HG02763 (cell line): Measurements from ENCODE around the gene IFFO2.
A peak's percentile ranks its signal among the peaks of the same experiment; 100 is the strongest.

Experiments
- ATAC-seq: cut with Tn5 transposase; IDR thresholded peaks from one replicate; pipeline ENCODE4 v1.9.1; 2021; ENCODE audit warnings: mild to moderate bottlenecking, moderate library complexity; ENCODE audit not compliant: unreplicated experiment

The IFFO2 gene

DNA sequence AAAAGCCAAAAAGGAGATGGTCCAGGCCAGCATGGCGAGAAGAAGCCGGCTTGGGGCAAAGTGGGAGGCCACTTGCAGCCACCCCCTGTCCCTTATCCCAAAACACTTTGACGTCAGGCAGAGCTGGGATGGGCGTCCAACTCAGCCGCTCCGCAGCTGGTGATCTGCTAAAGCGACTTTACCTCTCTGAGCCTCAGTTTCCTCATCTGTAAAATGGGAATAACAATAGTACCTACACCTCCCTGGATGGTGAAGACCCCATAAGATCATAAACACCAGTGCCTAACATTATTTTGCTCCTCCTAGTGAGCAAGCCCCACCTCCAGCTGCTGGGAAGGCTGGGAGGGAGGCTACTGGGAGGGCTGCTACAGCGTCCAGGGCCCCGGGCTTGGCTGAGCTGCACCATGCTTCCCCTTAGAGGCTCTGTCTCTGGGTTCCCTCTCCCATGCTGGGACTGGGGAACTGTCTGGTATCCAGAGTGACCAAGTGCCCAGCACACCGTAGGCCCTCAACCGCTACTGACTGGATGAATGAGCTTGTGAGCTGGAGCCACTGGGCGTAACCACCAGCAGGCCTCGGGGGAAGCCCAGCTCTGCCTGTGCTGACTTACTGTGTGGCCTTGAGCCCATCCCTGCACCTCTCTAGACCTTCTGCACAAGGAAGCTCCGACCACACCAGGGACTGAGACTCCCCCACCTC is 18.3 kb downstream of the IFFO2 start:
- no peak for ATAC-seq

DNA sequence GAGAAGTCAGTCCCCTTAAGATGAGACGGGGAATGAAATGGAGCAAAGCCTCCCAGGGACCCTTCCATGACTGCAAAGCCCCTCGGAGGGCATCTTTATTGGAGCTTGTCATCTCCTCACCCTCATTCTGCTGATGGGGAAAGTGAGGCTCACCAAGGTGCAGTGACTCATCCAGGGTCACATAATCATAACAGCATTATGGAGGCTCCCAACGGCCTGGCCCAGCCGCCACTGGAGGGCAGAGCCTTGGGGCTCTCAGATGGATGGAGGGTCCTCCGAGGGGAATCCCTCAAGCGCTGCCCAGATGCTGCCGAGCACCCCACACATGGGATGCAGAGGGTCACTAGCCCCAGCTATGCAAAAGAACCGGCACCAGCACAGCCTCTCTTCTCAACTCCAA is 18.9 kb downstream of the IFFO2 start:
- no peak for ATAC-seq

DNA sequence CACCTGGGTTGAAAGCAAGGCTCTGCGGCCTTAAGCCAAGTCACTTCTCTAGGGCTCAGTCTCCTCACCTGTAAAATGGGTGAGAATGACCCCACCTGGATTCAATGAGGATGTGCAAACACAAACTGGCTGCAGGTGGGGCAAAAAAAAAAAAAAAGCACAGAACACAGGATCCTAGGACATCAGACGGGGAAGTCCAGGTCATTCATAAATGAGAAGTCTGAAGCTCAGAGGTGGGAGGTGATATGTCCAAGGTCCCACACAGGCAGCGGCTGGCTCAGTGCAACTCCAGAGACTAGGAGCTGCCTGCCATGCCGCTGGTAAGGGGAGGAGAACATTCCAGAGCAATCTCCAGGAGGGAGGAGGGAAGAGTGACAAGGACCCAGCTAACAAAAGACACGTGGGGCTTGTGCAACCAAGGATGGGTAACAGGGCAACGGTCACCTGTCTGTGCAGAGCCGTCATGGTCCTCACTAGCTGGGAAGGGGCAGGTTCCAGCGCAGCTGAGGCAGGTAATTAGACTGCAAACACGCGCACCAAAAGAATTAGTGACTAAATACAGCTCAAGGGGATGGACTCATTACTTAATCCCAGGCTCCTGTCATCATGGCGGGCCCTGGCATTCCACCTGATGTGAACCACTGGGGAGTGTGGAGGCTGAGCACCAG is 19.5 kb downstream of the IFFO2 start:
- ATAC-seq = no peak

DNA sequence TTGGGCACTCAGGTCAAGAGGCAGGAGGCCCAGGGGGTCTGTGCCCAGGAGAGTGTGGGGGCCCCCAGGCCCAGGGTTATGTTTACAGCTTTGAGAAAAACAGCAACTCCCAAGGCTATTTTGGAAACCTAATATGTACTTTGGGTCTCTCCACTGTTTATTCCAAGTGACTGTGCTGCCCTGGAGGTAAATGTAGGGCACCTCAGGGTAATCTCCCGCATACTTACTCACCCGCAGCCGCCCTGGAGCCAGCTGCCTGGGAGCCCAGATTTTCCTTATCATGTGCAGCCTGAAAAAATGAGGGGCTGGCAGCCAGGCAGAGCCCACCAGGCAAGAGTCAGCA is 20.0 kb downstream of the IFFO2 start:
- no peak for ATAC-seq

DNA sequence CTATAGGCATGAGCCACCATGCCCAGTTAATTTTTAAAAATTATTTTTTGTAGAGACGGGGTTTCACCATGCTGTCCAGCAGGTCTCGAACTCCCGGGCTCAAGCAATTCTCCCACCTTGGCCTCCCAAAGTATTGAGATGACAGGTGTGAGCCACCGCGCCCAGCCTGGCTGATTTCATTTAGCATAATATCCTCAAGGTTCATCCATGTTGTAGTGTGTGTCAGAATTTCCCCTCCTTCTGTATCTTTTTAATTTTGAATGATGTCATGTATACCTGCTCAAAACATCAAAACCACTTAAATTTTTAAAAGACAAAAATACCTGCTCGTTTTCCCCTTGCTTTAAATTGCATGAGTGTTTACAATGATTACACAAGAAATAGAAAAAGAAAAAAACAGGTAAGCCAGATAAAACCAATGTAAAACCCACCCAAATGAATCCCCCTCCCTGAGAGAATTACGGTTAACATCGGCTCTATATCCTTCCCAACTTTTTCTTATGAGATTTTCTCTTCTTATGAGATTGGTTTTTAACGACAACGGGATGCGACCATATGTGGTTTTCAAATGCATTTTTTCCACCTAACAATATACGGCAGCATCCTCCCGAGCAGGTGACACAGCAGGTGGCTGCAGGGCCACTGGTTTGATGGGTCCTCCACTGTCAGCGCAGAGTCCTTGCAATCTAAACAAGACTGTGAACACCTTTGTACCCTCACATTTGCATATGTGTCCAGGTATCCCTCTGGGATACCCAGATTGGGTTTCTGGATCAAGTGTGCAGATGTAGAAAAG is 22.1 kb downstream of the IFFO2 start:
- no peak for ATAC-seq

DNA sequence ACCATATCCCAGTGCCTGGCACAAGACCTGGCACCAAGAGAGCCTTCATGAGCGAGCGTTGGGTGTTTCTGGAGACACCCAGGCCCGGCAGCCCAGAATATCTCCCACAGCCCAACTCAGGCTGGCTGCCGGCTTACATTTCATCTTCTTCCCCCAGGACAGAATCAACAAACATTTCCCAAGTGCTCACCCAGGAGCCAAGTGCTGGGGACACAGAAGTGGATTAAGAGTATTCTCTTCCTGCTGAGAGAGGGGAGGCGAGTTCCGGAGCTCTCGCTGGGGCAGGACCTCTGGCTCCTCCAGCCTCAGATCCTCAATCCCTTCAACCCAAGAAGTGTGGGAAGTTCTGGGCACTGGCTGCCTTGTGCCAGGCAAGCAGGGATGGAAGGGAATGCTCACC is 23.6 kb downstream of the IFFO2 start:
- no peak for ATAC-seq

DNA sequence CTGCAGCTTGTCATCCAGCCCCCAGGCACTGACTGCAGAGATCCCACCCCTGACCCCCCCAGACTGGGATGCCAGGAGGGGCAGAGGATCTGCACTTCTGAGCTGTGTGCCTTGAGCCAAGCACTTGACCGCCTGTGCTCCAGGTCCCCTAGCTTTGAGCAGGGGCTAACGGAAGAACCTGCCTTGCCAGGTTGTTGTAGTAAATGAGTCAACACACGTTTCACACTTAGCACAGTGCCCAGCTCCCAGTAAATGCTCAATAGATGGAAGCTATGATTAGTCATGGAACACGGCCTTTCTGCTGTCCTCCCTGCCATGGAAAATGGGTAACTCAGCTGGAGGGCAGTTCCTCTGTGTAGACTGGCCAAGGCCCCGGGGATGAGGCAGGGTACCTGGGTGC is 24.1 kb downstream of the IFFO2 start:
- no peak for ATAC-seq

DNA sequence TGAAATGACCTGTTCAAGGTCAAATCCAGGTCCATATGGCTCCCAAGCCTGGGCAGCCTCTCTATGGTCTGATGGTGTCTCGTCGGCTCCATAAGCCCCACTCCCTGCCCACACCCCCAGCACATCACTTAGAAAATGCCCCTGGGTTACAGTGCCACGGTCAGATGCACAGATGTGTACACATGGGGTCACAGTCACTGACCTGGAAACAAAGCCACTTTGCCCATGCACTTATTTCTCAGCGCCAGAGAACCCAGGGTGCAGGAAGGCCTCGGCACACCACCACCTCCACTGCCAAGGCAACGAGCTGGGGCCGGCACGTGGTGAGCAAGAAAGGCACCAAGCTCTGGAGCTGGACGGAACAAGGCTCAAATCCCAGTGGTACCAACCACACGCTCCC is 24.7 kb downstream of the IFFO2 start:
- ATAC-seq = no peak

DNA sequence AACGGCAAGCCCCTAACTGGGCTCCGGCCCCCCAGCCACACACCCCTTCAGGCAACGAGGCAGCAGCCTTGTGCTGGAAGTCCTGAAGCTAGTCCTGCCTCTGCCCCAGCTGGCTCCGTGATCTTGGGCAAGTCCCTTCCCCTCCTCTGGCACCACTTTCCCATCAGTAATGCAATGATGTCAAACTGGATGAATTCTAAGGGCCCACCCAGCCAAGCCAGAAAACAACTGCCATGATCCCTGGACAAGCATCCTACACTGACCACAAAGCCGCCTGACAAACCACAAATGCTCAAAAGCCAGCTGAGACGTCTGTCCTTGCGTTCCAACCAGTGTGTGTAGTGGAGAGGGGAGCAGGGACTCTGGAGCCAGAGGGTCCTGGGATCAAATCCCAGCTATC is 26.8 kb downstream of the IFFO2 start:
- no peak for ATAC-seq

DNA sequence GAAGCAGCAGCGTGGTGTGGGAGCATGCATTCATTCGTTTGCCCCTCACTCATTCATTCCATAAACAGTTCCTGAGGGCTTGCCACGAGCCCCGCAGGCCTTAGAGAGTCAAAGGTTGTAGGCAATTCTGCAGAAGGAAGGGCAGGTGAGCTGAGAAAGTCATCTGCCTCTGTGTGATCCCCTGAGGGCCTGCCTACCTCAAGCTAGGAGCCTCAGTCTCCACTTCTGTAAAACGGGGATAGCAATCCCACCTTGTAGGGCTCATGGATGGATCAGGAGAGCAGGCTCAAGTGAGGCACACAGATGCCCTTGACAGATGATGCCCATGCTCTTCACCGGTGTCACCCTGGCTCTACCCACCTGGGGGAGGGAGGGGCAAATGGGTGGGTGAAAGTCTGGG is 27.5 kb downstream of the IFFO2 start:
- no peak for ATAC-seq

DNA sequence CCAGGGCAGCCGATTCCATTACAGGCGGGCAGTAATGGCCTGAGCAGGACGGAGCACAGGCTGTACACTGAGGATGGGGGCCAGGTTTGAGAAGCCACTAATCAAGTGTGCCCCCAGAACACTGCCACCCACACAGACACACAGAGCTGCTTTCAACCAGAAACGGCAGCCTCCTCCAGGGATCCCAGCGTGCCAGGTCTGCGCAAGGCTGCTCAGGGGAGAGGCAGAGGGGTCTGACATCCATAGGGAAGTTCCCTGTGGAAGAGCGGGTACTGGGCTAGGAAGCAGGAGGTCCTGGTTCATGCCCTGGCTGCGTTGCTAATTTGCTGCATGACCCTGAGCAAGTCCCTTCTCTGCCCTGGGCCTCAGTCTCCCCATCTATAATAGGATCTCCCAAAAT is 28.1 kb downstream of the IFFO2 start:
- ATAC-seq = no peak

DNA sequence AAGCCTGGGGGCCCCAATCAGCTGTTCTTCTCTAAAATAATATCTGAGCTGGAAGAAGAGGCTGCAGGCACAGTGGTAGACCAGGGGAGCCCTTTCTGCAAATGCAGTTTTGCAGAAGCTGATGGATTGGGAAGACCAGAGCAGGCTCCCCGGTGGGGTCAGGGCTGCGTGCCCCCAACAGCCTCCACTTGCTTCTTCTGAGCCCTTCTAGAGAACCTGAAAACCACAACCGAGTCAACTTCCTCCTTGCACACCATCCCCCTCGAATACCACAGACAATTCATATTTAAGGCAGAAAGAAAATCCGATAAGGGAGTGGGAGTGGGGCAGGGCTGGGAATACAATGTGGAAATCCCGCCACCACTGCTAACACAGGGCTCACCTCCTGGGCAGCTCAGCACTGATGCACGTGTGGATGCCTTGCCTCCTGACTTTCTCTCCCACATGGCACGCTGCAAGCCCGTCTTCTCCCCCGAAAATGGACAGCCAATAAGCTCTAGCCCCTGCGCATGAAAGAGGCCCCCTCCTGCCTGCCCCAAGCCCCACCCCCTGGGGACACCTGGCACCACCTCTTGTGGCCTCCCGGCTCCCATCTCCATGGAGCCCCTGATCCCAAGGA is 28.7 kb downstream of the IFFO2 start:
- no peak for ATAC-seq

DNA sequence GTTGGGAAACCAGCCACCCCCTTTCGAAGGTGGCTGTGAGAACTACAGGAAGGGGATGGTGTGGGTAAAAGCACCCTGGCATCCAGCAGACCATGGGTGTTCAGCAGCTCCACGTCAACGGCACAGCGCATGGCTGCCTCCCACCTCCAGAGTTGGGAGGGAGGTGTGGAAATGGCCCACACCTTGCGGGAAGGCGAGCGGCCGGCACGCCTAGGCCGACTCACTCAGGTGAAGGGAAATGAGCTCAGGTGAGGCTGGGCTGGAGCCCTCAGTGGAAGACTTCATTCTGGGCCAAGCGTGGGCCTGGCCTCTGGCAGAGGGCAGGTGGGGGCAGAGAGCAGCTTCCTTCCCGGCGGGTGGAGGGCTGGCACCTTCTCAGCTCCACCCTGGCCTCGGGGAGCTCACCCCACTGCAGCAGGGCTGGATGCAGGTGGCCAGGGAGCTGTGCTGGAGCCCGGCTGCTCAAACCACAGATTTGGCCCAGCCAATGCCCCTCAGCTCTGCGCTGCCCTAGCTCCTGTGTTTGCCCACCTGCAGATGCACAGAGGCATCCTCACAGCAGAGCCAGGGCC is 29.3 kb downstream of the IFFO2 start:
- no peak for ATAC-seq

DNA sequence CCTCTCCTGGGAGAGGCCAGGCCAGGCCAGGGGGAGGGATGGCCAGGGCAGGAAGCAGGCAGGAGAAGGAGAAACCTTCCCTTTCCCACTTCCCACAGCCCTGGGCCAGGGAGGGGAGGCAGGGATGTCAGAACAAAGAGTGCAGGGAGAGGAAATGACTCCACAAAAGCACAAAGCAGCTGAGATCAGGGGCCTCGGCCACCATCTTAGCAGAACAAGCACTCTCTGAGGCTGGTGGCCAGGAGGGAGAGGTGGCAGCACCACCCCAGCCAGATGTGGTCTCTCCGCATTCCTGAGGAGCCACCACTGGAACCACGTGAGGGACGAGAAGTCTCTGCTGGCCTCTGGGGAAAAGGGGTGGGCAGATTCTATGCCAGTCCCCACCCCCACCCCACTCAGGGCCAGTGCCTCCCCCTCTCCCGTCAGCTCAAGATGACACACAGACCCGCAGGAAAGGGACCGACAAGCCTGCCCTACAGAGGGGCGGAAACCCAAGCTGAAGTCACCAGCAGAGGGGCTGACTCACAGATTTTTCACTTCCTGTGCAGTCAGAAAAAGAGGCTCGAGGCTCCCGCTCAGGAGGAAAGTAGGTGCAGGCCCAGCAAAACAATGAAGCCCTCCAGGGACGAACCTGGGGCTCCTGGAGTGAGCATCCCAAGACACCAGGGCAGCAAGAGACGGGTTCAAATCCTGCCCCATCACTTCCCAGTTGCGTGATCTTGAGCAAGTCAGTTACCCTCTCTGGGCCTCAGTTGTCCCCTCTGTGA is 30.0 kb downstream of the IFFO2 start:
- ATAC-seq = peak; percentile 52

DNA sequence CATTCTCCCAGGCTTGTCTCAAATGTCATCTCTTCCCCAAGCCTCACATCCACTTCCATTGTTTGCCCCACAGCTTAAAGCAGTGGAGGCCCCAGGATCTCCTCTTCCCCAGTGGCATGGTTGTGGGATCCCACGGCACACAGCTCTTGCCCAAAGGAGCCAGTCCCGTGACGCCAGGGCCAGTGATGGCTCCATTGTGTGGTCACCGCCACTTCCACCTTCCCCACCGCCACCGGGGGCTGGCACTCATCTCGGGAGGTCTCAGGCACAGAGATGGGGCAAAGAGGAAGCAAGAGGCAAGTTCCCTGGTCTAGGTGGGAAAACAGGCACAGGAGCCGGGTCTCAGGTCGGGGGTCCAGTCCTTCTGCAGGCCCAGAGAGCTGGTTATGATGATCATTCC is 31.2 kb downstream of the IFFO2 start:
- no peak for ATAC-seq

DNA sequence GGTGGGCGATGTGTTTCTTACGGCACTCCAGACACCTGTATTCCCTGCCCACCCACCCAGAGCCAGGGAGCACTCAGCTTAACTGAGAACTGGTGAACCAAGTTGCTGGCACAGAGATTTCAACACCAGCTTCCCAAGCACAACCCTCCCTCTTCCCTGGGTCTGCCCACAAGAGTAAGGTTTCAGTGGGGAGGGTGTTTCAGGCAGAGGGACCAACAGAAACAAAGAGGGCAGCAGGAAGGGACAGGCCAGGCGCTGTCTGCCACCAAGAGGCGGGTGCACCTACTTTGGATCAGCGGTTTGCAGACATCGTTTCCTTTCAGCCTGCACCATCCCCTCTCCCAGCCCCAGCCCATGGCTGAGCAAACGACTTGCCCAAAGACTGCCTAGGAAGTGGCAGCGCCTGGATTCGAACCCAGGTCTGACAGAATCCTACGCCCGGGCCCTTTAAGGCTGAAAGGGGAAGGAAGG is 32.2 kb downstream of the IFFO2 start:
- no peak for ATAC-seq

DNA sequence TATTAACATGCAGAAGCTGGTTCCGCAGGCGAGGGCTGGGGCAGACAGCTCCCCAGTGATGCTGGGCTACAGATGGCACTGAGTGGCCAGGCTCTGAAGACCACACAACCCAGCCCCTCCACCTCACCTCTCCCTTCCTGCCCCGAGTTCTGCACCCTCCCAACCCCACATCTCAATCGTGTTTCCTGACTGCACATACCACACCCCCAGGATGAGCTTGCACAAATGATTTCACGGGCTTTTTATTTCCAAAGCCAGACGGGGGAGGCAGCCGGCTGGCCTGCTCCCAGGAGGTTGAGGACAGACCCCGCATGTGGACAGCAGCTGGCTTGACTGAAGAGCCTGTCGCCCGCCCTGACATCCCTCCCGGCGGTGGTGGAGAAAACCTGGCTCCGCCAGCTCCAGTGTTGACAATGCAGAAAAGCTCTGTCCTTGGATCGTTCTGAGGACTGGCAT is 32.7 kb downstream of the IFFO2 start:
- ATAC-seq = no peak

DNA sequence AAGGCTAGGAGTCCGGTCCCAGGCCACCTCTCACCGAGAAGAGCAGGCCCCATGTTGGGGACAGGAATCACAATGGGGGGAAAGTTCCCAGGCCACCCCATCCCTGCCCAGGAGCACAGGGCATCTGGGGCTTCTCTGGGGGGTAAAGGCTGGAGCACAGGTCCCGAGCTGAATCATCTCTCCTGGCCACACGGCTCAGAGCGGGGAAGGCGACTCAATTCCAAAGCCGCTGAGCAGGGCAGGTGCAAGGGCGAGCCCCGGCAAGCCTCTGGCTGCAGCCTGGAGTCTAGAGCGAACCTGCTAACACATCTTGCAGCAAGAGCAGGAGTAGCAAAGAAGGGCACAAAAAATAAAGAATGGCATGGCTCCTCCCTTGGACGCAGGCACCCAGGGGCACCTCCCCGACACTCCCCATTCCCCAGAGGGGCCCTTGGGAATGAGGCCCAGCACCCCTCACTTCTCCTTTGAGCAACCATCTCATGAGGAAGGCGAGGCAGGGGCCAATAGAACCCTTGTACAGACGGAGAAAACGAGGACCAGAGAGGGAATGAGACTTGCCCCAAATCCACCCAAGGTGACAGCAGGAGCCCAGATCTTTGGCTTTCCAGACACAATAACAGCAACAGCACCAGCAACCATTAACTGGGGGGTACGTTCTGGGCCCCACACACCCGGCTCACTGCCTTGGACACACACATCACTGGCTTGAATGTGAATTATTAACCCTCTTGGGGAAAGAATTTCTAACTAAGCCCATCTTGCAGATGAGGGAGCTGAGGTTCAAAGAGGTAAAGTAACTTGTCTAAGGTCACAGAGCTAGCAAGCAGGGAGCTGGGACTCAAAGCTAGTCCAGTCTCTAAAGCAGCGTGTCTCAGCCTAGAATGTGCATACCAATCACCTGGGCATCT is 33.4 kb downstream of the IFFO2 start:
- ATAC-seq = no peak

DNA sequence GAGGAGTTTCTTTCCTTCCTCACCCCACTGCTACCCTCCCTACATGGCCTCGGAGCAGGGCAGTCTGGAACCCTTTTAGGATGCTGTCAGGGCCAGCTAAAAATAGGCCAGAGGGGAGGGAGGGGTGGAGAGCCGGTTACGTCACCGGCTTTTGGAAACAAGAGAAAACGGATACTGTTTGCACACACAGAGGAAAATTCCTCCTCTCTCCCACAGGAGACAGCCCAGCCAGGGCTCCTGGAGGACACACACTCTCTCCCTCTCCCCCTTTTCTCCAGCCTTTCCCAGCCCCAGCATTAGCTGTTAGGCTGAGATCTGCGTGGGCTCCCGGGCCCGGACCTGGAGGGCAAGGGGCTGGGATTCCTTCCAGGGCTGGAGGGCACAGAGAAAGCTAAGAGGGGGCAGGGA is 34.2 kb downstream of the IFFO2 start:
- ATAC-seq = no peak
